ENCODE measurements around the gene RNU6-1.

Gene RNU6-1

DNA sequence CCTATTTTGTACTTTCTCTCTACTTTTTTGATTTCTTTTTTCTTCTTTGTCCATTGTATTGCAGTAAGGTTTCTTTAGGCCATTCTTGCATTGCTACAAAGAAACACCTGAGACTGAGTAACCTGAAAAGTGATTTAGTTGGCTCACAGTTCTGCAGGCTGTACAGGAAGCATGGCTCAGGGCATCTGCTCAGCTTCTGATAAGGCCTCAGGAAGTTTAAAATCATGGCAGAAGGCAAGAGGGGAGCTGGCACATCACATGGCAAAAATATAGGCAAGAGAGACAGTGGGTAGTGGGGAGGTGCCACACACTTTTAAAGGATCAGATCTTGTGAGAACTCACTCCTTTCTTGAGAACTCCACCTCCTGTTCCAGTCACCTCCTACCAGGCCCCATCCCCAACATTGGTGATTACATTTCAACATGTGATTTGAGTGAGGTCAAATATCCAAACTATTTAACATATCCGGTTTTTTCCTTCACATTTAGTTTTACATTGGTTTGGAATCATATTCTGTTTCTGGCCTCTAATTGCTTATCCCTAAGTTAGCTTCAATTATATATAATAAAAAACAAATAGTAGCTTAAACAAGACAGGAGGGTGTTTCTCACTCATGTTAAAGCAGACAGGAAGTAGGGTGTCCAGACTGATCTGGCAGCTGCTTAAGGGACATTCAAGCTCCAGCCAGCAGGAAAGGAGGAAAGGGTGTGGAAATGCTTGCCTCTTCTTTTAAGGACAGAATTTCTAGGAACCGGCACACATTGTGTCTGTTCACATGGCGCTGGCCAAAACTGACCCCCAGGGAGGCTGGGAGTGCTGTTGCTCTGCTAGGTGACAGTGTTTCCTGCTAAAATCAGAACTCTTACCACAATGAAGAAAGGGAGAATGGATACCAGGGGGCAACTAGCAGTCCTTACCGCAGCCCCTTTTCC is 43.4 kb downstream of the RNU6-1 start:
- no peak for DNase-seq

DNA sequence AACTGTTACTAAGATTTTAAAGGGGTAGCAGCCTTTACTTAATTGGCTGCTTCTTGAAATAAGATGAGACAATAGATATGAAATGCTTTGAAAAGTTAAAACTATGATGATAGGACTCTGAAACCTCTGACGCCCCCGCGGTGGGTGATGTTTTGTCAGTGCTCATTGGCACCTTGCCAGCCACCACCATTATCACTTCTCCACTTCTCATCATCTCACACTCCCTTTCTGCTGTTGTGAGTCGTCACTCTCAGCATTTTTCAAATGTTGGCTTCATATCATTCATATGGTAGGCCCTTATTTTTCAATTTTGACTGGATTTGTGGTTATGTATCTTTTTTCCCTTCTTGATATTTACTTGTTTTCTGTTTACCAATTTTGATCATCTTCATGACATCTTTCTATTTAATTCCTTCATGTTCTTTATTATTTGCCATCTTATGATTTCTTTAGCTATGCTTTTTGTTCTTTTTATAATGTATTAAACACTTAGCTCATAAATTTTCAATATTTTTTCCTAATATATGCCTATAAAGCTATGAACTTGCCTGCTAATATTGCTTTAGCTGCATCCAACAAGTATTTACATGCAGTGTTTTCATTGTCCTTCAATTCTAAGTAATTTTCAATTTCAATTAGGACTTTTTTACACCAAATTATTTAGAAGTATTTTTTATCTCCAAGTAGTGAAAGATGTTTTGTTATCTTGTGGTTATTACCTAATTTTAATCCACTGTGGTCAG is 44.8 kb downstream of the RNU6-1 start:
- DNase-seq: no peak

DNA sequence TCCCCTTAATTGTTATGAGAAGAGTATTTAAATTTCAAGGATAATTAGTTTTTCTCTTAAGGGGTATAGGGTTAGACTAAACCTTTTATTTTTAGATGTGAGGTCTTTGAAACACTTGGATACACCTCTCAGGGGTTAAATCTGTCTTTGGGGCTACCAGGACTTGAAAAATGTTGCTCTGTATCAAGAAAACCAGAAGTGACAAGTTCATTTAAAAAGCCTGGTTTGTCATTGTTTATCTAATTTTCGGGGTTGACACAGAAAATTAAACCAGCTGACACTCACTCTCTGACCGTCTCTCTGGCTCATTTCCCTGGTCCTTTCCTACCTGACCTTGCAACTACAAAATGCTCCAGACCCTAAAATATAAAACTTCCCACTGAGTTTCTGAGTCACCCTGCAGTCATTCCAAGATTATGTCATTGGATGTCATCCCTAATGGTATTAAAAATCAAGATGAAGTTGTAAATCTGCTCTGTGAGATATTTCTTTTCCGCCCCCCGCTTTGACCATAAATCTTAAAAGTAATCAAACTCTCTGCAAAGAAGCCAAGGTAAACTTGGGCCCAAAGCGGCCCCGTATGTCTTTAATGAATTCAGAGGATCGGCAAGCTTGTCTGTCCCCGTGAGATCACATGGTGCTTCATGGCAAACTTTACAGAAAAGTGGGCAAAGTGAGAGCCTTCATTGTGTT is 47.4 kb downstream of the RNU6-1 start:
- no peak for DNase-seq

DNA sequence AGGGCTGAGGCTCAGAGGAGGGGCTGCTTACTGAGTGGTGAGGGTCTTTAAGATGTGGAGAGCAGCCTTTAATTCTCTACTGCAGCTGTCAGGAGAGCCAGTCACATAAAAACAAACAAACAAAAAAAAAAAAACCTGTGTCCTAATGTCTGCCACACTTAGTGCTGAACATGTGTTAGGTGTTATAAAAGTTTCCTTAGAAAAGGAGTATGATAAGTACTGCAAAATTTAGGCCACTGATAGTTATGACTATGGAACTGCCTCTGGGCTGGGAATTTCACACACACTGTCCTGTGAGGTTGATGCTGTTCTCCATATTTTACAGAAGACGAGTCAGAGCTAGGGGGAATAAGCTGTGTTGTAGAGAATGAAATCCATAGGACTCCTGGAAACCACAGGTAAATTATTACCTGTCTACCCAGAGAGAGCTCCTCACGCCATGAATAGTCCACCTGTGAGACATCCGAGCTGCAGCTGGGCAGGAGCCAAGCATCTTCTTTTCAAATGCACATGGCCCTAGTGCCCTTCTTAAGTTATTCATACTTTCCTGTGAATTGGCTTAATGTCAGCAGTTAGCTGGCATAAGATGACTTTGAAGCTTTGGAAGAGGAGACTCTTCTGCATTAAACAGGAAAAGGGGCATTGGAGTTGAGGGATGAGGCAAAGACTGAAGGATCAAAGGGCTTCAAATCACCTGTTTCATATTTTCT is 49.1 kb downstream of the RNU6-1 start:
- no peak for DNase-seq

Data from GOT3 (cell line).